H9 (cell line): ENCODE measurements around the gene HDLBP. TPM values are rescaled to one million over a fixed set of nuclear protein-coding genes. Genes with fewer than 3 reads are reported as not detected.
A peak's percentile ranks its signal among the peaks of the same experiment; 100 is the strongest.

Experiments
- DNase-seq: peaks from one replicate; pipeline ENCODE4 v3.0.0-alpha.2; 2017
- H2AFZ ChIP-seq: one replicate; pipeline ENCODE4 v1.6.1; 2013; ENCODE audit warnings: mild to moderate bottlenecking, low read length, control low read depth, moderate library complexity
- H2AK5ac ChIP-seq: 2 replicates; pipeline ENCODE4 v1.6.1; 2013; ENCODE audit warnings: low read length, control low read depth, mixed read lengths; ENCODE audit not compliant: insufficient read length
- H2BK120ac ChIP-seq: one replicate; pipeline ENCODE4 v1.6.1; 2013; ENCODE audit warnings: low read depth, mild to moderate bottlenecking, low read length, control low read depth, inconsistent platforms; ENCODE audit not compliant: poor library complexity, severe bottlenecking
- H2BK12ac ChIP-seq: 2 replicates; pipeline ENCODE4 v1.6.1; 2013; ENCODE audit warnings: low read length, control low read depth, mixed read lengths, low read depth; ENCODE audit not compliant: insufficient read length
- H2BK15ac ChIP-seq: 2 replicates; pipeline ENCODE4 v1.6.1; 2013; ENCODE audit warnings: low read depth, low read length, control low read depth
- H2BK20ac ChIP-seq: one replicate; pipeline ENCODE4 v1.6.1; 2013; ENCODE audit warnings: low read depth, mild to moderate bottlenecking, low read length, control low read depth, inconsistent platforms; ENCODE audit not compliant: poor library complexity, severe bottlenecking
- H2BK5ac ChIP-seq: 2 replicates; pipeline ENCODE4 v1.6.1; 2013; ENCODE audit warnings: low read length, control low read depth, mixed read lengths; ENCODE audit not compliant: insufficient read length
- H3K14ac ChIP-seq: 2 replicates; pipeline ENCODE4 v1.6.1; 2013; ENCODE audit warnings: low read length, control low read depth; ENCODE audit not compliant: insufficient read depth
- H3K18ac ChIP-seq: 2 replicates; pipeline ENCODE4 v1.6.1; 2013; ENCODE audit warnings: low read depth, mild to moderate bottlenecking, mixed read lengths, low read length, control low read depth; ENCODE audit not compliant: insufficient read length
- H3K23ac ChIP-seq: 2 replicates; pipeline ENCODE4 v1.6.1; 2013; ENCODE audit warnings: low read length, control low read depth, mixed read lengths, low read depth; ENCODE audit not compliant: insufficient read length
- H3K23me2 ChIP-seq: 2 replicates; pipeline ENCODE4 v1.6.1; 2013; ENCODE audit warnings: low read depth, mild to moderate bottlenecking, mixed read lengths, low read length, control low read depth; ENCODE audit not compliant: insufficient read length, poor library complexity, severe bottlenecking
- H3K27ac ChIP-seq: 2 replicates; pipeline ENCODE4 v1.5.1; 2013; ENCODE audit warnings: low read length, control low read depth, mixed read lengths, low read depth; ENCODE audit not compliant: insufficient read length
- H3K27me3 ChIP-seq: 2 replicates; pipeline ENCODE4 v1.6.1; 2013; ENCODE audit warnings: low read length, control low read depth, inconsistent platforms; ENCODE audit not compliant: insufficient read depth
- H3K4ac ChIP-seq: 2 replicates; pipeline ENCODE4 v1.6.1; 2013; ENCODE audit warnings: low read depth, mild to moderate bottlenecking, control low read depth, inconsistent platforms, low read length, moderate library complexity
- H3K4me1 ChIP-seq: 2 replicates; pipeline ENCODE4 v1.6.1; 2013; ENCODE audit warnings: low read length, control low read depth, inconsistent platforms; ENCODE audit not compliant: insufficient read depth
- H3K4me2 ChIP-seq: 2 replicates; pipeline ENCODE4 v1.6.1; 2013; ENCODE audit warnings: low read length, control low read depth, mixed read lengths; ENCODE audit not compliant: insufficient read length, insufficient read depth
- H3K56ac ChIP-seq: 2 replicates; pipeline ENCODE4 v1.6.1; 2013; ENCODE audit warnings: low read depth, mild to moderate bottlenecking, mixed read lengths, low read length, control low read depth; ENCODE audit not compliant: insufficient read length
- H3K79me1 ChIP-seq: 2 replicates; pipeline ENCODE4 v1.6.1; 2013; ENCODE audit warnings: low read depth, mild to moderate bottlenecking, moderate library complexity, low read length, control low read depth, inconsistent platforms; ENCODE audit not compliant: insufficient read depth, poor library complexity, severe bottlenecking
- H3K79me2 ChIP-seq: 2 replicates; pipeline ENCODE4 v1.6.1; 2013; ENCODE audit warnings: low read length, control low read depth, inconsistent platforms; ENCODE audit not compliant: insufficient read depth
- H3K9ac ChIP-seq: 2 replicates; pipeline ENCODE4 v1.6.1; 2013; ENCODE audit warnings: low read length, control low read depth, mixed read lengths; ENCODE audit not compliant: insufficient read length; ENCODE audit errors: extremely low read depth
- H3K9me3 ChIP-seq: one replicate; pipeline ENCODE4 v1.6.1; 2013; ENCODE audit warnings: low read depth, low read length, inconsistent platforms; ENCODE audit not compliant: control insufficient read depth
- H3T11ph ChIP-seq: one replicate; pipeline ENCODE4 v1.6.1; 2013; ENCODE audit warnings: mild to moderate bottlenecking, low read length, control low read depth, inconsistent platforms
- H4K20me1 ChIP-seq: one replicate; pipeline ENCODE4 v1.6.1; 2013; ENCODE audit not compliant: control insufficient read depth, insufficient read length, insufficient read depth
- H4K5ac ChIP-seq: 2 replicates; pipeline ENCODE4 v1.6.1; 2013; ENCODE audit warnings: low read depth, mild to moderate bottlenecking, mixed read lengths, low read length, control low read depth; ENCODE audit not compliant: insufficient read length
- H4K8ac ChIP-seq: replicated peaks from 2 replicates; pipeline ENCODE4 v1.6.1; 2013; ENCODE audit warnings: low read length, control low read depth, mixed read lengths, low read depth; ENCODE audit not compliant: insufficient read length
- H4K91ac ChIP-seq: 2 replicates; pipeline ENCODE4 v1.6.1; 2013; ENCODE audit warnings: low read depth, mild to moderate bottlenecking, moderate library complexity, mixed read lengths, low read length, control low read depth; ENCODE audit not compliant: insufficient read length
- H3K27ac Mint-ChIP-seq, 3 experiments: 2 replicates in 2 of 3; 3 replicates in 1 of 3; pipeline ENCODE4 v1.8.0; 2020 to 2021; ENCODE audit warnings: mixed read lengths in 3 of 3, mild to moderate bottlenecking in 1 of 3, moderate library complexity in 1 of 3
- H3K27me3 Mint-ChIP-seq: 2 replicates; pipeline ENCODE4 v1.8.0; 2021; ENCODE audit warnings: low read depth, mild to moderate bottlenecking, moderate library complexity, mixed read lengths
- H3K36me3 Mint-ChIP-seq, 3 experiments: 2 replicates in 2 of 3; 3 replicates in 1 of 3; pipeline ENCODE4 v1.8.0; 2020 to 2021; ENCODE audit warnings: low read depth in 3 of 3, mixed read lengths in 3 of 3; ENCODE audit not compliant: insufficient read depth in 1 of 3
- H3K4me1 Mint-ChIP-seq, 2 experiments: 2 replicates each; pipeline ENCODE4 v1.8.0; 2020; ENCODE audit warnings: mixed read lengths in 2 of 2
- H3K4me3 Mint-ChIP-seq, 2 experiments: 2 replicates in 1 of 2; 3 replicates in 1 of 2; pipeline ENCODE4 v1.8.0; 2020 to 2021; ENCODE audit warnings: mild to moderate bottlenecking in 2 of 2, mixed read lengths in 2 of 2, moderate library complexity in 1 of 2
- H3K9me3 Mint-ChIP-seq, 2 experiments: 2 replicates in 1 of 2; 3 replicates in 1 of 2; pipeline ENCODE4 v1.8.0; 2020; ENCODE audit warnings: mild to moderate bottlenecking in 2 of 2, mixed read lengths in 2 of 2, moderate library complexity in 1 of 2
- WGBS: extraction: QIAGEN DNeasy Blood & Tissue Kit; methylation state at CpG from one replicate; pipeline ENCODE4 v1.1.7; 2013; ENCODE audit warnings: missing lambda C conversion rate, low lambda C conversion rate, mixed read lengths; ENCODE audit not compliant: insufficient read length; ENCODE audit errors: extremely low coverage; 5-methylcytosine and 5-hydroxymethylcytosine counted together
- total RNA-seq: library from RNA; stranded (reverse); gene quantifications from 2 replicates; pipeline ENCODE4 v1.2.1, GENCODE V29; 2021
- TF ChIP-seq, protein P1 (sequence below): fragments of 200-600 bp; sonication (generic); conservative IDR thresholded peaks from 3 replicates; pipeline ENCODE4 v1.8.0; 2021; ENCODE audit warnings: antibody characterized with exemption, mild to moderate bottlenecking

HDLBP gene
- total RNA-seq, 1 experiment from 2014 or later: 364 TPM

- no peaks in the 10 kb centered on the region for H3K4me1 ChIP-seq
These were observed 113.8 kb downstream of the HDLBP start for GRCh38 chr2:241201445-241202267.

More at GRCh38 chr2:241201445-241202267, 113.8 kb downstream of the HDLBP start:
- no peak overlapping the region for H4K91ac ChIP-seq
- H3K79me1 ChIP-seq: no peaks in the 10 kb centered on the region
- no peaks in the 10 kb centered on the region for H3K9me3 ChIP-seq
- TF ChIP-seq, protein P1, sequence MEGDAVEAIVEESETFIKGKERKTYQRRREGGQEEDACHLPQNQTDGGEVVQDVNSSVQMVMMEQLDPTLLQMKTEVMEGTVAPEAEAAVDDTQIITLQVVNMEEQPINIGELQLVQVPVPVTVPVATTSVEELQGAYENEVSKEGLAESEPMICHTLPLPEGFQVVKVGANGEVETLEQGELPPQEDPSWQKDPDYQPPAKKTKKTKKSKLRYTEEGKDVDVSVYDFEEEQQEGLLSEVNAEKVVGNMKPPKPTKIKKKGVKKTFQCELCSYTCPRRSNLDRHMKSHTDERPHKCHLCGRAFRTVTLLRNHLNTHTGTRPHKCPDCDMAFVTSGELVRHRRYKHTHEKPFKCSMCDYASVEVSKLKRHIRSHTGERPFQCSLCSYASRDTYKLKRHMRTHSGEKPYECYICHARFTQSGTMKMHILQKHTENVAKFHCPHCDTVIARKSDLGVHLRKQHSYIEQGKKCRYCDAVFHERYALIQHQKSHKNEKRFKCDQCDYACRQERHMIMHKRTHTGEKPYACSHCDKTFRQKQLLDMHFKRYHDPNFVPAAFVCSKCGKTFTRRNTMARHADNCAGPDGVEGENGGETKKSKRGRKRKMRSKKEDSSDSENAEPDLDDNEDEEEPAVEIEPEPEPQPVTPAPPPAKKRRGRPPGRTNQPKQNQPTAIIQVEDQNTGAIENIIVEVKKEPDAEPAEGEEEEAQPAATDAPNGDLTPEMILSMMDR: no peak
- no peaks in the 10 kb centered on the region for H3K27me3 ChIP-seq
- H4K20me1 ChIP-seq: no peaks in the 10 kb centered on the region
- H3K14ac ChIP-seq: peak overlapping the region; percentile 28; the same call in 1 of the 2 replicates
- H3K4ac ChIP-seq: no peak overlapping the region
- WGBS: no CpG with 5 or more reads among the region's 24 CpGs
- no peak overlapping the region for H2BK5ac ChIP-seq
- no peak overlapping the region for H3T11ph ChIP-seq
- H3K27me3 Mint-ChIP-seq: no peaks in the 10 kb centered on the region; the same call in none of the 2 replicates
- no peak overlapping the region for H3K56ac ChIP-seq
- no peak overlapping the region for H3K4me2 ChIP-seq
- no peak overlapping the region for H2AK5ac ChIP-seq
- no peak overlapping the region for H3K27ac Mint-ChIP-seq
- H3K27ac ChIP-seq: no peak overlapping the region
- H3K23ac ChIP-seq: no peak overlapping the region
- H3K23me2 ChIP-seq: no peaks in the 10 kb centered on the region
- no peak overlapping the region for H2BK12ac ChIP-seq
- no peaks in the 10 kb centered on the region; a peak in 1 of 7 replicates for H3K36me3 Mint-ChIP-seq
- no peak overlapping the region for H3K4me3 Mint-ChIP-seq
- no peak overlapping the region for H3K9ac ChIP-seq
- H3K79me2 ChIP-seq: no peaks in the 10 kb centered on the region
- no peaks in the 10 kb centered on the region for H3K9me3 Mint-ChIP-seq
- H4K8ac ChIP-seq: no peak overlapping the region
- H2AFZ ChIP-seq: no peak overlapping the region
- DNase-seq: no peak
- H3K4me1 Mint-ChIP-seq: peaks cover 0 to 4% of the 10 kb centered on the region in 2 experiments; a peak in 1 of 4 replicates
- no peak overlapping the region for H2BK20ac ChIP-seq
- H2BK15ac ChIP-seq: no peak overlapping the region
- H4K5ac ChIP-seq: no peak overlapping the region
- no peak overlapping the region for H3K18ac ChIP-seq
- no peak overlapping the region for H2BK120ac ChIP-seq
